HEK293T (cell line): ENCODE measurements around the gene APBB2.

Experiments used
- CTCF ChIA-PET: fragments of 350-600 bp; formaldehyde crosslinking; extraction: SDS; loops from one replicate; lab custom pipeline; 2021; ENCODE audit warnings: antibody characterized with exemption, inconsistent platforms; lab: Yijun Ruan, JAX
- POLR2A ChIA-PET: fragments of 350-600 bp; formaldehyde crosslinking; extraction: SDS; loops from one replicate; lab custom pipeline; 2020; ENCODE audit warnings: antibody characterized with exemption, inconsistent platforms; lab: Yijun Ruan, JAX
- DNase-seq: peaks from one replicate; pipeline ENCODE4 v3.0.0; 2012; ENCODE audit warnings: mixed read lengths; ENCODE audit errors: extremely low spot score
- ARNT ChIP-seq: fragments of 450-650 bp; IDR thresholded peaks from 2 replicates; pipeline ENCODE4 v1.6.1; 2017; ENCODE audit warnings: mild to moderate bottlenecking
- BHLHE40 ChIP-seq: fragments of 450-650 bp; IDR thresholded peaks from 2 replicates; pipeline ENCODE4 v1.6.1; 2016; ENCODE audit warnings: mild to moderate bottlenecking, moderate library complexity, borderline replicate concordance
- CTBP1 ChIP-seq: fragments of 450-650 bp; IDR thresholded peaks from 2 replicates; pipeline ENCODE4 v1.6.1; 2016; ENCODE audit warnings: borderline replicate concordance
- ELF4 ChIP-seq: fragments of 450-650 bp; IDR thresholded peaks from 2 replicates; pipeline ENCODE4 v1.6.1; 2017; ENCODE audit warnings: antibody characterized with exemption
- FOXA1 ChIP-seq: fragments of 450-650 bp; IDR thresholded peaks from 2 replicates; pipeline ENCODE4 v1.6.1; 2016; ENCODE audit warnings: mild to moderate bottlenecking
- FOXK2 ChIP-seq: fragments of 450-650 bp; IDR thresholded peaks from 2 replicates; pipeline ENCODE4 v1.6.1; 2016; ENCODE audit warnings: mild to moderate bottlenecking
- FOXM1 ChIP-seq: fragments of 450-650 bp; IDR thresholded peaks from 2 replicates; pipeline ENCODE4 v1.6.1; 2017; ENCODE audit warnings: mild to moderate bottlenecking, borderline replicate concordance
- HDGF ChIP-seq: fragments of 450-650 bp; IDR thresholded peaks from 2 replicates; pipeline ENCODE4 v1.6.1; 2017; ENCODE audit warnings: antibody characterized with exemption, borderline replicate concordance
- L3MBTL2 ChIP-seq: fragments of 450-650 bp; conservative IDR thresholded peaks from 2 replicates; pipeline ENCODE4 v1.6.1; 2016; ENCODE audit warnings: mild to moderate bottlenecking
- LEF1 ChIP-seq: fragments of 450-650 bp; IDR thresholded peaks from 2 replicates; pipeline ENCODE4 v1.6.1; 2017; ENCODE audit warnings: mild to moderate bottlenecking, borderline replicate concordance
- NFRKB ChIP-seq: fragments of 450-650 bp; IDR thresholded peaks from 2 replicates; pipeline ENCODE4 v1.6.1; 2016; ENCODE audit warnings: mild to moderate bottlenecking, moderate library complexity
- SP1 ChIP-seq: fragments of 450-650 bp; IDR thresholded peaks from 2 replicates; pipeline ENCODE4 v1.6.1; 2017
- SUZ12 ChIP-seq: fragments of 450-650 bp; IDR thresholded peaks from 2 replicates; pipeline ENCODE4 v1.6.1; 2016; ENCODE audit warnings: mild to moderate bottlenecking
- TARDBP ChIP-seq: fragments of 450-650 bp; IDR thresholded peaks from 2 replicates; pipeline ENCODE4 v1.6.1; 2016
- ZNF384 ChIP-seq: fragments of 450-650 bp; IDR thresholded peaks from 2 replicates; pipeline ENCODE4 v1.6.1; 2016
- TF ChIP-seq, protein P1 (sequence below): fragments of 450-650 bp; IDR thresholded peaks from 2 replicates; pipeline ENCODE4 v1.6.1; 2016

The APBB2 gene

DNA sequence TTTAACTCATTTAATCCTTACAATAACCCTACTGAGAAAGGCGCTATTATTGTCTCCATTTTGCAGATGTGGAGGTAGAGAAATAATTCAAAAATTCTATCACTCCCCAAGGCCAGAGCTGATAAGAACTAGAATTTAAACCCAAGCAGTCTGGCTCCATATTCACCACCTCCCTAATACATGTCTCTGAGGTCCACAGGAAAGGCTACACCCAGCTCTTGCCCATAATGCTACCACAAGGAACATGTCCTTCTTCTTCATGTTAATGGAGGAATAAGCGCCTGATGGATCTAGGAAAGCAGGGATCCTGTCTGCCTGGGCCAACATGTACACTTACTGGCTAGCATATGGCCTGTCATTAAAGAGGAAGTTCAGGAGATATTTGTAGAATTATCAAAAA, 16.3 kb downstream of the APBB2 start:
- ChIA-PET POLR2A (no interaction called here), CTCF (no interaction called here)
- DNase-seq = no peak
- no peak for TF ChIP-seq SUZ12
- TF ChIP-seq HDGF = no peak
- TF ChIP-seq CTBP1 = no peak
- no peak for TF ChIP-seq FOXM1
- no peak for TF ChIP-seq LEF1
- TF ChIP-seq NFRKB = no peak
- TF ChIP-seq FOXK2 = no peak
- TF ChIP-seq, protein P1, sequence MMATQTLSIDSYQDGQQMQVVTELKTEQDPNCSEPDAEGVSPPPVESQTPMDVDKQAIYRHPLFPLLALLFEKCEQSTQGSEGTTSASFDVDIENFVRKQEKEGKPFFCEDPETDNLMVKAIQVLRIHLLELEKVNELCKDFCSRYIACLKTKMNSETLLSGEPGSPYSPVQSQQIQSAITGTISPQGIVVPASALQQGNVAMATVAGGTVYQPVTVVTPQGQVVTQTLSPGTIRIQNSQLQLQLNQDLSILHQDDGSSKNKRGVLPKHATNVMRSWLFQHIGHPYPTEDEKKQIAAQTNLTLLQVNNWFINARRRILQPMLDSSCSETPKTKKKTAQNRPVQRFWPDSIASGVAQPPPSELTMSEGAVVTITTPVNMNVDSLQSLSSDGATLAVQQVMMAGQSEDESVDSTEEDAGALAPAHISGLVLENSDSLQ = no peak
- no peak for TF ChIP-seq ZNF384
- TF ChIP-seq ELF4 = no peak
- TF ChIP-seq TARDBP = no peak
- no peak for TF ChIP-seq BHLHE40
- TF ChIP-seq ARNT = no peak
- no peak for TF ChIP-seq L3MBTL2

DNA sequence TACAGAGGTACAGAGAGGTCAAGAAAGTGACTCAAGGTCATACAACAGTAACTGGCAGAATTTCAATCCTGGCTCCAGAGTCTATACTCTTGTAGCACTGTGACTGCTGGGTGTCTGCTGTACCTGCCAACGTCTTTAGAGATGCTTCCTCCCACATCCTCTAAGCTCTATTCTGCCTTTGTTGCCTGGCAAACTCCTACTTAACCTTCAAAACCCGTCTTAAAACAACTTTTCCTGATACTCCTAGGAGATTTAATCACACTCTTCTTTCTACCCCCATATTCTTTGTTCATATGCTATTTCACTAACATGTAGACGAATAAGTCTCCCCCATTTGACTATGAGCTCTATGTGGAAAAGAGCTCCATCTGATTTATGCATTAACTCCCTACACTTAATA, 16.8 kb downstream of the APBB2 start:
- TF ChIP-seq LEF1 (no peak), ZNF384 (no peak), FOXA1 (no peak), HDGF (no peak), NFRKB (no peak)
- ChIA-PET POLR2A (interaction anchor here (0.6 kb wide), 1 partner anchor 247 kb away, joined by 3 read pairs; no protein-coding TSS in a partner anchor), CTCF (no interaction called here)
- no peak for DNase-seq

DNA sequence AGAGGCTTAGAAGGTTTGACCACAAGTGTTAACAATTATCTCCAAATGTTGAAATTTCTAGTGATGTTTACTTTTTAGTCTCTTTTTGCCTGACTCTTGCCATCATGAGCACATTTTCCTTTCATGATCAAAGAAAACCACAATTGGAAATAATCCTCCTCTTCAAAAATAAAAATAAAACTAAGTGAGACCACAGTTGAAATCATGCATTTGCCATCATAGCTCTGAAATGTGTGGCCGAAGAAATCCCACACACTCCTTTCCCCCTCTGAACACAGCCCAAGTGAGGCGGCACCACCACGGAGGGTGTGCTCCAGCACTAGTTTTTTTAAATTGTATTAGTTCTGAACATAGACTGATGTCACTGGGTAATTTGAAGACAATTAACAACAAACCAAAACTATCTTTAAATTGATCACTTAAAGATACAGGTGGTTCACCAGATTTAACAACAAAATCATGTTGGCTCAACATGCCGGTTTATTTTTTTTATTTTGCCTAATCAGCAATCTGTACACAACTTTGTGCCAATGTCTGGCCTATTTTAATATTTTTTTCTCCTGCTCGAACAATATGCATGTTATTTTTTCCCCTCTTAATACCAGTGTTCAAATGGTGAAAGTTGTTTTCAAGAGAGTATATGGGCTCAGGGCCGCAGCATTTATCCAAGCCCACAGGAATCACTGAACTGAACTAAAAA, 17.6 kb downstream of the APBB2 start:
- ChIA-PET POLR2A (no interaction called here), CTCF (no interaction called here)
- no peak for DNase-seq
- TF ChIP-seq HDGF (no peak), ARNT (no peak), FOXK2 (no peak), LEF1 (no peak), ZNF384 (no peak), SP1 (no peak), TARDBP (no peak), FOXM1 (no peak), NFRKB (no peak), CTBP1 (no peak), ELF4 (no peak), L3MBTL2 (no peak)
- TF ChIP-seq, protein P1 = no peak

DNA sequence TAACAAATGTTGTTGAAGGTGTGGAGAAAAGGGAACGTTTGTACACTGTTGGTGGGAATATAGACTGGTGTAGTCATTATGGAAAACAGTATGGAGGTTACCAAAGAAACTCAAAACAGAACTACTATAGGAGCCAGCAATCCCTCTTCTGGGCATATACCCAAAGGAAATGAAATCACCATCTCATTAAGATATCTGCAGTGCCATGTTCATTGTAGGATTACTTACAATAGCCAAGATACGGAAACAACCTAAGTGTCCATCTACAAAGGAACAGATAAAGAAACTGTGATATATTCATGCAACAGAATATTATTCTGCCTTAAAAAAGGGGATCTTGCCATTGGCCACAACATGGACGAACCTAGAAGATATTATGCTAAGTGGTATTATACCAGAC, 22.2 kb downstream of the APBB2 start:
- TF ChIP-seq FOXA1 (no peak), HDGF (no peak), L3MBTL2 (no peak), NFRKB (no peak), ARNT (no peak), TARDBP (no peak), FOXM1 (no peak), ZNF384 (no peak), CTBP1 (no peak), BHLHE40 (no peak), SP1 (no peak), LEF1 (no peak)
- TF ChIP-seq, protein P1 = no peak
- DNase-seq = no peak
- CTCF ChIA-PET = no interaction called here
- POLR2A ChIA-PET = no interaction called here

GRCh38 chr4:41189666-41190065, 24.7 kb downstream of the APBB2 start:
- no peak for TF ChIP-seq FOXA1
- TF ChIP-seq LEF1 = no peak
- POLR2A ChIA-PET = no interaction called here
- DNase-seq = no peak
- CTCF ChIA-PET = no interaction called here

DNA sequence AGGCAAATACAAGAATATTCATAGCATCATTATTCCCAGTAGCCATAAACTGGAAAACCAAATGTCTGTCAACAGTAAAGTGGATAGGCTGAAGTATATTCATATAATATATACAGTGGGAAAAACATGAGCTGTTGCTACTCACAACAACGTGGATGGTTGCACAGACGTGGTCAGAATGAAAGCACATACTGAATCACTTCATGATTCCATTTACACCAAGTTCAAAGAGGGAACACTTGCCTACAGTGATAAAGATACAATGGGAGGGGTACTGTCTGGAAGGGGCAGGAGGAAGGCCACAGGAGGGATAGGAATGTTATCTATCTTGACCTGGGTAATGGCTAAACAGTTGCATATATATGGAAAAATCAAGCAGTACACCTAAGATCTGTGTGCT, 25.3 kb downstream of the APBB2 start:
- CTCF ChIA-PET = no interaction called here
- TF ChIP-seq BHLHE40 = no peak
- TF ChIP-seq FOXM1 = no peak
- no peak for TF ChIP-seq HDGF
- TF ChIP-seq TARDBP = no peak
- no peak for TF ChIP-seq FOXA1
- no peak for TF ChIP-seq ELF4
- no peak for TF ChIP-seq LEF1
- TF ChIP-seq SP1 = no peak
- DNase-seq = no peak
- POLR2A ChIA-PET = no interaction called here

DNA sequence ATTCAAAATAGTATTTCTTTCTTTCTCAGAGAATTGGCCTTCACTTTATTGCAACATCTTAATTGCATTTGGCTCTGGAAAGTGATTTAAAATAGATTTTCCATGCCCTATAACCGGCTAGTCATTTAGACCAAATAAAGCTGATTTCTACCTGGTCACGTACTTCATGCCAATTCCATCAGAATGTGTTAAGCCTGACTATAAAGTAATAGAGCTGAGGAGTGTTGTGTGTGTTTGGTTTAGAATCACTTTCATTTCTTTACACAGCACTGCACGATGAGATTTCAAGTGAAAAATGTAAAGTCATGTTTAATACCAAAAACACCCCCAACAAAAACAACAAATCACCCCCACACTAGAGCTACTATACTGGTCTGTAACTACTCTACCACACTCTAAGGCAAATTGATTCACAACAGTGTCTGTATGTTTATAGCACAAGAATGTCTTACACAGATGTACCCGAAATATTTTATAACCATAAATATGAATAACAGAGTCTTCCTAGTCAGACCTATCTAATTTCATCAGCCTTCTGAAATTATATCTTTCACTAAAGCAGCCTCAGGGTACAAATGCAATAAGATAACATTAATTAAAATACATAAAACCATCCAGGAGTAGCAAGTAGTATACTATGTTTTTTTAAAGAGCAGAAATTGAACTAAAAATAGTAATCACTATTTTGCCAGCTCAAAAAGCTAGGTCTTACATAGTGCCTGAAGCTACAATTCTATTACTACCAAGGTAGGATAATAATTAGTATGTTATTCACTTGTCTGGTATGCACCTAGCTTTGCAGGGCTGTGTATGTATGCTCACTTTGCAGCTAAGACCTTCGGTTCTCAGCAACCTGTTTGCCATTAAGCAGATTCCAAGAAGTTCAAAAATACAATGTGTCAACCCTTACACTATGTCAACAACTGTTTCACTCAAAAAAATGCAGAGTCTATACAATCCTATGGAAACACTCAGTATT, 28.4 kb downstream of the APBB2 start:
- TF ChIP-seq CTBP1 (no peak), LEF1 (no peak), FOXM1 (no peak), TARDBP (no peak), FOXA1 (no peak), HDGF (no peak), SUZ12 (no peak), L3MBTL2 (no peak), SP1 (no peak)
- TF ChIP-seq, protein P1 = no peak
- ChIA-PET CTCF (no interaction called here), POLR2A (no interaction called here)
- no peak for DNase-seq
